ENCODE results near the gene PLD4. TPM values are rescaled to one million over a fixed set of nuclear protein-coding genes. Genes with fewer than 3 reads are reported as not detected.

The PLD4 gene
- total and polyA plus RNA-seq, 2 experiments from 2014 or later = 0.77 TPM; not detected in 1

- TF ChIP-seq EZH2phosphoT487 (IDR thresholded peaks at IDR 0.05; ENCODE audit: low read depth, severe bottlenecking, unreplicated experiment) = no peak
- no peak for TF ChIP-seq EZH2 (IDR thresholded peaks at IDR 0.05; ENCODE audit: borderline replicate concordance)
- no peak for TF ChIP-seq CTCF (IDR thresholded peaks at IDR 0.05; ENCODE audit: poor library complexity)
- DNase-seq (ENCODE audit: low spot score) = no peak
- H3K4me1 ChIP-seq (ENCODE audit: insufficient read depth) = peaks cover 10% of the 10 kb centered on the region
- H3K79me2 ChIP-seq = no peaks in the 10 kb centered on the region
- H4K20me1 ChIP-seq (ENCODE audit: insufficient read depth, poor library complexity, severe bottlenecking) = no peaks in the 10 kb centered on the region
- peaks cover 25% of the 10 kb centered on the region for H3K27me3 ChIP-seq
- H3K4me2 ChIP-seq = no peak overlapping the region
- H3K9me3 ChIP-seq (ENCODE audit: low read depth) = no peaks in the 10 kb centered on the region
- H3K36me3 ChIP-seq (replicated peaks; ENCODE audit: insufficient read depth, low read depth) = no peaks in the 10 kb centered on the region
- H3K4me3 ChIP-seq = no peak overlapping the region
- no peak overlapping the region for H3K27ac ChIP-seq
- WGBS (ENCODE audit: low lambda C conversion rate, missing lambda C conversion rate) = 93% methylated on average over 17 of the region's 17 CpGs
- H2AFZ ChIP-seq = no peak overlapping the region
- H3K9me2 ChIP-seq (replicated peaks; ENCODE audit: insufficient read depth) = no peaks in the 10 kb centered on the region
Observed at GRCh38 chr14:104928391-104929133, 3.9 kb downstream of the PLD4 start.

GRCh38 chr14:104929268-104930230 lies 4.9 kb downstream of the PLD4 start:
- Histone ChIP-seq H4K20me1 (ENCODE audit: insufficient read depth, poor library complexity, severe bottlenecking) (no peaks in the 10 kb centered on the region), H3K9me3 (ENCODE audit: low read depth) (no peaks in the 10 kb centered on the region), H3K9me2 (replicated peaks; ENCODE audit: insufficient read depth) (no peaks in the 10 kb centered on the region), H3K4me2 (no peak overlapping the region), H3K36me3 (replicated peaks; ENCODE audit: insufficient read depth, low read depth) (no peaks in the 10 kb centered on the region), H2AFZ (no peak overlapping the region), H3K27me3 (peaks cover 31% of the 10 kb centered on the region), H3K4me1 (ENCODE audit: insufficient read depth) (peaks cover 10% of the 10 kb centered on the region), H3K79me2 (no peaks in the 10 kb centered on the region), H3K27ac (no peak overlapping the region), H3K4me3 (no peak overlapping the region)
- TF ChIP-seq EZH2phosphoT487 (IDR thresholded peaks at IDR 0.05; ENCODE audit: low read depth, severe bottlenecking, unreplicated experiment) (no peak), CTCF (IDR thresholded peaks at IDR 0.05; ENCODE audit: poor library complexity) (no peak), EZH2 (IDR thresholded peaks at IDR 0.05; ENCODE audit: borderline replicate concordance) (no peak)
- WGBS (ENCODE audit: low lambda C conversion rate, missing lambda C conversion rate) = 90% methylated on average over 15 of the region's 15 CpGs
- no peak for DNase-seq (ENCODE audit: low spot score)

GRCh38 chr14:104930526-104931303 lies 6.0 kb downstream of the PLD4 start:
- Histone ChIP-seq H3K9me2 (replicated peaks; ENCODE audit: insufficient read depth) (no peaks in the 10 kb centered on the region), H3K4me1 (ENCODE audit: insufficient read depth) (peaks cover 10% of the 10 kb centered on the region), H3K9me3 (ENCODE audit: low read depth) (no peaks in the 10 kb centered on the region), H4K20me1 (ENCODE audit: insufficient read depth, poor library complexity, severe bottlenecking) (no peaks in the 10 kb centered on the region), H3K79me2 (no peaks in the 10 kb centered on the region), H2AFZ (no peak overlapping the region), H3K4me2 (no peak overlapping the region), H3K27ac (no peak overlapping the region), H3K27me3 (peaks cover 41% of the 10 kb centered on the region), H3K36me3 (replicated peaks; ENCODE audit: insufficient read depth, low read depth) (no peaks in the 10 kb centered on the region), H3K4me3 (no peak overlapping the region)
- TF ChIP-seq EZH2phosphoT487 (IDR thresholded peaks at IDR 0.05; ENCODE audit: low read depth, severe bottlenecking, unreplicated experiment) = no peak
- no peak for TF ChIP-seq CTCF (IDR thresholded peaks at IDR 0.05; ENCODE audit: poor library complexity)
- no peak for TF ChIP-seq EZH2 (IDR thresholded peaks at IDR 0.05; ENCODE audit: borderline replicate concordance)
- no peak for DNase-seq (ENCODE audit: low spot score)
- 85% methylated on average over 10 of the region's 10 CpGs for WGBS (ENCODE audit: low lambda C conversion rate, missing lambda C conversion rate)
